PC-3 (cell line): ENCODE data around the gene KIF25. TPM values are rescaled to one million over a fixed set of nuclear protein-coding genes. Genes with fewer than 3 reads are reported as not detected.

Source experiments
- ATAC-seq: fragments of 200-7000 bp; cut with Tn5 transposase; 2 replicates; pipeline ENCODE4 v1.9.1; 2020; ENCODE audit warnings: mild to moderate bottlenecking, moderate library complexity
- BruUV-seq: library from RNA; stranded (reverse); fragments of 400-500 nt; replicated peaks from 2 replicates; lab custom pipeline; 2021; lab: Mats Ljungman, UMichigan
- CTCF ChIA-PET: fragments of 300-600 bp; sonication (Branson Sonifier 250); formaldehyde crosslinking; loops from one replicate; lab custom pipeline; 2022; ENCODE audit warnings: antibody characterized with exemption; lab: Charles Lee
- POLR2A ChIA-PET: fragments of 300-600 bp; sonication (Branson Sonifier 250); formaldehyde crosslinking; loops from one replicate; lab custom pipeline; 2022; ENCODE audit warnings: antibody characterized with exemption; ENCODE audit not compliant: unreplicated experiment; lab: Charles Lee
- DNase-seq: peaks from one replicate; pipeline ENCODE4 v3.0.0-alpha.2; 2015
- H2AFZ ChIP-seq: fragments of 300-600 bp; sonication (generic); 2 replicates; pipeline ENCODE4 v1.6.0; 2016; ENCODE audit warnings: antibody characterized with exemption, low read length
- H3F3A ChIP-seq: fragments of 300-600 bp; sonication (generic); one replicate; pipeline ENCODE4 v1.6.0; 2017; ENCODE audit warnings: antibody characterized with exemption, low read length, control low read depth, mild to moderate bottlenecking; ENCODE audit not compliant: unreplicated experiment
- H3K27ac ChIP-seq: fragments of 300-600 bp; sonication (generic); 2 replicates; pipeline ENCODE4 v1.5.1; 2016; ENCODE audit warnings: mild to moderate bottlenecking, low read length
- H3K27me3 ChIP-seq: fragments of 300-600 bp; sonication (generic); 2 replicates; pipeline ENCODE4 v1.6.1; 2016; ENCODE audit warnings: low read length, mixed read lengths
- H3K36me3 ChIP-seq: fragments of 300-600 bp; sonication (generic); 2 replicates; pipeline ENCODE4 v1.6.1; 2016; ENCODE audit warnings: low read depth, mixed run types, low read length, mixed read lengths
- H3K4me1 ChIP-seq: fragments of 300-600 bp; sonication (generic); 2 replicates; pipeline ENCODE4 v1.5.1; 2016; ENCODE audit warnings: low read length; ENCODE audit not compliant: insufficient read depth
- H3K4me2 ChIP-seq: fragments of 300-600 bp; sonication (generic); 2 replicates; pipeline ENCODE4 v1.6.0; 2016; ENCODE audit warnings: low read length
- H3K4me3 ChIP-seq: fragments of 300-600 bp; sonication (generic); 2 replicates; pipeline ENCODE4 v1.5.1; 2016; ENCODE audit warnings: mild to moderate bottlenecking, low read length, mixed read lengths
- H3K79me2 ChIP-seq: fragments of 300-600 bp; sonication (generic); 2 replicates; pipeline ENCODE4 v1.6.1; 2017; ENCODE audit warnings: low read length, mixed read lengths
- H3K9ac ChIP-seq: fragments of 300-600 bp; sonication (generic); 2 replicates; pipeline ENCODE4 v1.6.0; 2016; ENCODE audit warnings: mild to moderate bottlenecking, low read length
- H3K9me2 ChIP-seq: fragments of 300-600 bp; sonication (generic); replicated peaks from 2 replicates; pipeline ENCODE4 v1.6.1; 2016; ENCODE audit warnings: mixed run types, low read length, mixed read lengths
- H3K9me3 ChIP-seq: fragments of 300-600 bp; sonication (generic); 2 replicates; pipeline ENCODE4 v1.6.1; 2016; ENCODE audit warnings: low read length, mixed read lengths
- H4K20me1 ChIP-seq: fragments of 300-600 bp; sonication (generic); 2 replicates; pipeline ENCODE4 v1.6.1; 2016; ENCODE audit warnings: low read length, mixed read lengths
- EZH2 ChIP-seq: fragments of 300-600 bp; sonication (generic); IDR thresholded peaks from one replicate; pipeline ENCODE4 v1.6.1; 2017; ENCODE audit warnings: antibody characterized with exemption, mild to moderate bottlenecking, low read length; ENCODE audit not compliant: unreplicated experiment
- EZH2phosphoT487 ChIP-seq: fragments of 300-600 bp; sonication (generic); IDR thresholded peaks from 2 replicates; pipeline ENCODE4 v1.6.1; 2018; ENCODE audit warnings: mild to moderate bottlenecking, antibody characterized with exemption, low read length, borderline replicate concordance
- intact Hi-C: fragments of 100-400 bp; cut with micrococcal nuclease; formaldehyde crosslinking; loops from 2 replicates; pipeline ENCODE4 v1.9.0; 2023
- total RNA-seq: library from RNA; depleted of rRNA; stranded (reverse); fragments of >200 nt; gene quantifications from 2 replicates; pipeline ENCODE4 v1.2.3, GENCODE V29; 2014
- TF ChIP-seq, protein P1 (sequence below): fragments of 300-600 bp; sonication (generic); conservative IDR thresholded peaks from 2 replicates; pipeline ENCODE4 v1.5.1; 2017; ENCODE audit warnings: antibody characterized with exemption, low read depth, mild to moderate bottlenecking, low read length

KIF25 gene
- total RNA-seq, 1 experiment from 2014 or later = not detected

DNA sequence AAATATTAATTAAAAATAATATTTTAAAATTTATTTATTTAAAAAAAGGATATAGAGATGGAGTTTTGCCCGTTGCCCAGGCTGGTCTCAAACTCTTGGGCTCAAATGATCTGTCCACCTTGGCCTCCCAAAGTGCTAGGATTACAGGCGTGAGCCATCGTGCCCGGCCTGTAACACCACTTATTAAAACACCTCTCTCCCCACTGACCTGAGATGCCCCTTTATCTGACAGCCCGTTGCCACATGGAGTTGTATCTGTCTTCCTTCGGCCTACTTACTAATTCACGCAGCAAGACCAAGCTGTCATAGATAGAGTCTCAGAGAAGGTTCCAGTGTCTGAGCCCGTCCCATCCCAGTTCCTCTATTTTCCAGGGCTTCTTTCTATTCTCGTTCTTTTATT is 30.7 kb downstream of the KIF25 start:
- H3F3A ChIP-seq = no peaks in the 10 kb centered on the region
- no peaks in the 10 kb centered on the region for H3K9me3 ChIP-seq
- no peaks in the 10 kb centered on the region for H3K27me3 ChIP-seq
- no peak overlapping the region for H3K9ac ChIP-seq
- peaks cover 12% of the 10 kb centered on the region for H3K4me1 ChIP-seq
- no peak for ATAC-seq
- H4K20me1 ChIP-seq = no peaks in the 10 kb centered on the region
- no peaks in the 10 kb centered on the region for H3K36me3 ChIP-seq
- no peak overlapping the region for H2AFZ ChIP-seq
- no peak for TF ChIP-seq EZH2
- no peak for TF ChIP-seq EZH2phosphoT487
- TF ChIP-seq, protein P1, sequence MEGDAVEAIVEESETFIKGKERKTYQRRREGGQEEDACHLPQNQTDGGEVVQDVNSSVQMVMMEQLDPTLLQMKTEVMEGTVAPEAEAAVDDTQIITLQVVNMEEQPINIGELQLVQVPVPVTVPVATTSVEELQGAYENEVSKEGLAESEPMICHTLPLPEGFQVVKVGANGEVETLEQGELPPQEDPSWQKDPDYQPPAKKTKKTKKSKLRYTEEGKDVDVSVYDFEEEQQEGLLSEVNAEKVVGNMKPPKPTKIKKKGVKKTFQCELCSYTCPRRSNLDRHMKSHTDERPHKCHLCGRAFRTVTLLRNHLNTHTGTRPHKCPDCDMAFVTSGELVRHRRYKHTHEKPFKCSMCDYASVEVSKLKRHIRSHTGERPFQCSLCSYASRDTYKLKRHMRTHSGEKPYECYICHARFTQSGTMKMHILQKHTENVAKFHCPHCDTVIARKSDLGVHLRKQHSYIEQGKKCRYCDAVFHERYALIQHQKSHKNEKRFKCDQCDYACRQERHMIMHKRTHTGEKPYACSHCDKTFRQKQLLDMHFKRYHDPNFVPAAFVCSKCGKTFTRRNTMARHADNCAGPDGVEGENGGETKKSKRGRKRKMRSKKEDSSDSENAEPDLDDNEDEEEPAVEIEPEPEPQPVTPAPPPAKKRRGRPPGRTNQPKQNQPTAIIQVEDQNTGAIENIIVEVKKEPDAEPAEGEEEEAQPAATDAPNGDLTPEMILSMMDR = no peak
- no peak overlapping the region for H3K4me3 ChIP-seq
- no peak overlapping the region for H3K4me2 ChIP-seq
- H3K79me2 ChIP-seq = no peaks in the 10 kb centered on the region
- intact Hi-C loops = no loop called here
- no TSS peak for BruUV-seq
- H3K27ac ChIP-seq = no peak overlapping the region
- ChIA-PET CTCF (no interaction called here), POLR2A (no interaction called here)
- no peaks in the 10 kb centered on the region for H3K9me2 ChIP-seq
- DNase-seq = no peak

DNA sequence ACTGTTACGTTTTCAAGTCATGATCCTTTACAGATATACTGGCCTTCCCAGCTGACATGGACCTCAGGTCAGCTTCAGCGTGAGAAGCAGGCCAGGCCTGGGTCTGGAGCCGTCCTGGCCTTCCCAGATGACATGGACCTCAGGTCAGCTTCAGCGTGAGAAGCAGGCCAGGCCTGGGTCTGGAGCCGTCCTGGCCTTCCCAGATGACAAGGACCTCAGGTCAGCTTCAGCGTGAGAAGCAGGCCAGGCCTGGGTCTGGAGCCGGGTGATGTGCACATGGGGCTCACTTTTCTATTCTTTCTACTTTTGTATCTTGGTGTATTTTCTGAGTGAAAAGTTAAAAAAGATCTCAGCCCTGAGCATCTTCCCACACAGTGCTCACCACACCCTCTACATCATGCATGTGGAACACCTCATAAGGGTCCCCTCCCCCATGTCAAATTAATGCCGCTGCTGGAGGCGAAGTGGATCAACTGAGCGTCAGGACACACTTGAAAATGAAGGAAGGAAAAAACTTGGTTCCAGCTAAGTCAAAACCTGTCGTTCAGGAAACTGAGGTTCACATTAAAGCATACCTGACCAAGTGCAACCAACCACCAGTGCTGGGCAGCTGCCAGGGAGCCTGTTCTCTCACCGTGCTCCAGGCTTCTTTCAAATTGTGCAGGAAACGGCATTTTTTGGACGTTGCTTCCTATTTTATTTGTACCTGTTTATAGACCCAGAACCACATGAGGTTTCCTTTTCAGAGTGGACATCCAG is 32.2 kb downstream of the KIF25 start:
- no peak for DNase-seq
- H3K4me2 ChIP-seq = no peak overlapping the region
- ChIA-PET CTCF (no interaction called here), POLR2A (no interaction called here)
- BruUV-seq = no TSS peak
- no peaks in the 10 kb centered on the region for H3K36me3 ChIP-seq
- H3K4me1 ChIP-seq = peaks cover 5% of the 10 kb centered on the region; the same call in 1 of the 2 replicates
- H3K9ac ChIP-seq = no peak overlapping the region
- TF ChIP-seq EZH2 (no peak), EZH2phosphoT487 (no peak)
- TF ChIP-seq, protein P1 = no peak
- no peaks in the 10 kb centered on the region for H3K9me3 ChIP-seq
- no peak overlapping the region for H3K27ac ChIP-seq
- H3K27me3 ChIP-seq = no peaks in the 10 kb centered on the region
- H3K4me3 ChIP-seq = no peak overlapping the region
- no peak overlapping the region for H2AFZ ChIP-seq
- H3K9me2 ChIP-seq = no peaks in the 10 kb centered on the region
- no peaks in the 10 kb centered on the region for H3K79me2 ChIP-seq
- intact Hi-C loops = no loop called here
- ATAC-seq = no peak
- no peaks in the 10 kb centered on the region for H3F3A ChIP-seq
- H4K20me1 ChIP-seq = no peaks in the 10 kb centered on the region

DNA sequence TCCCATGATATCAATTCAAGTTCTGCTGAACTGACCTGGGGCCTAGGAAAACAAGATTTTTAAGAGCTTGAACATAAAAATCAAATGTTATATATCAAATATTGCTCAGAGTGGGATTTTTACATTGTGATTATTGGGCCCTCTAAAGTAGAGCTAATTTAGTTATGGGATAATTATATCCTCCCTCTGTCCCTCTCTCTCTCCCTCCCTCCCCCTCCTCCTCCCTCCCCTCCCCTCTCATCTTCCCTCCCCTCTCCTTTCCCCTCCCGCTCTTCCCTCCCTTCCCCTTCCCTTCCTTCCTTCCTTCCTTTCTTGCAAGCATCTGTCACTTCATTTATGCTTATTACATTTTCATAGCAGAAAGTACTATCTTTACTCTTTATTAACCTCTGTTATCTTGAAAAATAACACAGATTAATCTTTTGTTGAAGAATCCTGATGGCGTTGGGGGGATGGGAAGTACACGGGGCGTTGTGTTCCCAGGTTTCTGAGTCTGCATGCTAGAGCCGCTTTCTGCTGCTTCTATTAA is 32.8 kb downstream of the KIF25 start:
- Histone ChIP-seq H3K4me1 (peaks cover 5% of the 10 kb centered on the region; the same call in 1 of the 2 replicates), H3K4me2 (no peak overlapping the region), H3K27ac (no peak overlapping the region), H3F3A (no peaks in the 10 kb centered on the region), H3K79me2 (no peaks in the 10 kb centered on the region), H3K9me2 (no peaks in the 10 kb centered on the region), H3K4me3 (no peak overlapping the region), H4K20me1 (no peaks in the 10 kb centered on the region), H3K36me3 (no peaks in the 10 kb centered on the region), H3K27me3 (no peaks in the 10 kb centered on the region), H3K9ac (no peak overlapping the region), H2AFZ (no peak overlapping the region), H3K9me3 (no peaks in the 10 kb centered on the region)
- no peak for TF ChIP-seq EZH2
- intact Hi-C loops = no loop called here
- ChIA-PET POLR2A (no interaction called here), CTCF (no interaction called here)
- ATAC-seq = no peak
- no peak for DNase-seq
- BruUV-seq = no TSS peak
